ENCODE measurements around the gene MAST4. TPM values are rescaled to one million over a fixed set of nuclear protein-coding genes. Genes with fewer than 3 reads are reported as not detected.

The MAST4 gene
- total and polyA plus RNA-seq, 2 of the 8 experiments (the other 6 are each of a cell fraction or from before 2014, with no cell fraction given) = 1.5 to 2.6 TPM

- FAIRE-seq = no peak
- H3K79me1 ChIP-seq (ENCODE audit: low read depth, low read length) = no peaks in the 10 kb centered on the region
Measured at GRCh38 chr5:66929995-66930394, 333.8 kb downstream of the MAST4 start.

More at GRCh38 chr5:66929995-66930394, 333.8 kb downstream of the MAST4 start:
- Histone ChIP-seq H3K4me3 (ENCODE audit: extremely low read depth in 1 of 4, insufficient read depth in 2 of 4, low read depth in 3 of 4, low read length in 4 of 4) (no peak overlapping the region), H3K14ac (ENCODE audit: insufficient read length) (no peak overlapping the region), H3K56ac (replicated peaks; ENCODE audit: insufficient read length, low read depth, low read length) (no peak overlapping the region), H3K27ac (ENCODE audit: low read depth, low read length) (no peak overlapping the region), H4K5ac (ENCODE audit: insufficient read length, low read depth, low read length) (no peak overlapping the region), H3K23me2 (ENCODE audit: low read depth, low read length) (no peaks in the 10 kb centered on the region), H4K8ac (ENCODE audit: extremely low read depth, insufficient read depth, low read length) (no peak overlapping the region), H3K36me3 (ENCODE audit: control insufficient read depth in 2 of 4, insufficient read depth in 4 of 4, low read length in 3 of 4) (no peaks in the 10 kb centered on the region), H3K79me2 (ENCODE audit: control insufficient read depth in 1 of 2, insufficient read depth in 2 of 2, low read length in 2 of 2) (no peaks in the 10 kb centered on the region), H3K4me2 (ENCODE audit: insufficient read depth in 1 of 2, low read depth in 2 of 2, low read length in 2 of 2) (no peak overlapping the region), H3K4me1 (replicated peaks in 1 of 4; ENCODE audit: control insufficient read depth in 3 of 4, insufficient read depth in 4 of 4, low read length in 3 of 4) (no peaks in the 10 kb centered on the region), H3K18ac (ENCODE audit: extremely low read depth, low read length) (no peak overlapping the region), H2AK5ac (ENCODE audit: low read depth, low read length) (no peak overlapping the region), H3K27me3 (replicated peaks in 1 of 4; ENCODE audit: control insufficient read depth in 3 of 4, extremely low read depth in 1 of 4, insufficient read depth in 3 of 4, low read length in 3 of 4) (no peaks in the 10 kb centered on the region; a peak in 1 of 7 replicates), H3K9ac (replicated peaks in 1 of 4; ENCODE audit: extremely low read depth in 1 of 4, low read depth in 3 of 4, low read length in 3 of 4) (no peak overlapping the region), H2BK20ac (ENCODE audit: low read length) (no peak overlapping the region), H2BK120ac (replicated peaks; ENCODE audit: low read depth, low read length) (no peak overlapping the region), H4K20me1 (replicated peaks in 1 of 2; ENCODE audit: control insufficient read depth in 1 of 2, insufficient read depth in 2 of 2, low read length in 2 of 2) (no peaks in the 10 kb centered on the region), H4K91ac (replicated peaks; ENCODE audit: insufficient read length, low read length) (no peak overlapping the region), H2AFZ (ENCODE audit: low read length) (no peak overlapping the region), H3K23ac (ENCODE audit: insufficient read length) (no peak overlapping the region), H2BK5ac (ENCODE audit: low read depth, low read length) (no peak overlapping the region), H2BK12ac (ENCODE audit: low read depth, low read length) (no peak overlapping the region), H3K4ac (replicated peaks; ENCODE audit: insufficient read length, low read depth, low read length) (no peak overlapping the region), H3K9me3 (ENCODE audit: insufficient read depth in 2 of 2, low read depth in 1 of 2, low read length in 1 of 2) (no peaks in the 10 kb centered on the region), H2BK15ac (ENCODE audit: low read length) (no peak overlapping the region)
- WGBS, 2 experiments (ENCODE audit: extremely low coverage in 1 of 2, insufficient coverage in 1 of 2, insufficient read length in 1 of 2, insufficient replicate concordance in 2 of 2, low coverage in 1 of 2, low lambda C conversion rate in 2 of 2, missing lambda C conversion rate in 1 of 2) = 71% methylated on average over 2 of the region's 2 CpGs; no CpG with 5 or more reads in 1 of the 2 experiments
- POLR2A ChIA-PET (ENCODE audit: partially characterized antibody) = no interaction called here
- CTCF ChIA-PET (ENCODE audit: partially characterized antibody) = interaction anchor here (0.9 to 2.0 kb wide), 3 partner anchors 23 to 82 kb away, joined by 3 to 5 read pairs (median 3); no protein-coding TSS in a partner anchor
- TF ChIP-seq TAF7 (optimal IDR thresholded peaks at IDR 0.05; ENCODE audit: borderline replicate concordance, low read depth, low read length) (no peak), CBX8 (IDR thresholded peaks at IDR 0.05; ENCODE audit: borderline replicate concordance, low read depth, low read length) (no peak), KDM4A (IDR thresholded peaks at IDR 0.05; ENCODE audit: low read depth, low read length, severe bottlenecking) (no peak), CHD1 (IDR thresholded peaks at IDR 0.05; ENCODE audit: low read depth, low read length) (no peak)
- no peak for DNase-seq (ENCODE audit: low read depth in 1 of 2, low spot score in 2 of 2)

Measured in H1 (cell line).